ENCODE results near the gene MAVS.

The MAVS gene

DNA sequence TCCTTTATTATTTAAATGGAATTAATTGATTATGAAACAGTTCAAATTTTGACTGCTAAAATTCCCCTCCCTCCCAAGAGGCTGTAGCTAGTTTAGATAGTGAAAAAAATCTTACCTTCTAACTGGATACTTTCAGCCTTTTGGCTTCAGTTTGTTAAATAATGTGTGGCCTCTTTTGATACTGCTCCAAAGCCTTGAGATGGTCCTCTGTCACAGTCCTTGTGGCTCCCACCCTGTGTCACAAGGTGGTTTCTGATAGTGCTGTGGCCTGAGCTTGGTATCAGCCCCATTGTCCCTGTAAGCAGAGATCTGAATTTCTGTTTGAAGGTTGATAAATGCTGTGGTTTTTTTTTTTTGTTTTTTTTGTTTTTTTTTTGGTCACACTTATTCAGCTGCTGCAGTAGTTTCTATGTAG is 63.3 kb downstream of the MAVS start:
- no peak for DNase-seq (ENCODE audit: extremely low spot score)
- ChIA-PET CTCF (interaction anchor here (0.6 to 0.7 kb wide), 2 partner anchors 159 to 175 kb away, joined by 3 read pairs; no protein-coding TSS in a partner anchor), POLR2A (interaction anchor here (0.6 kb wide), 1 partner anchor 22 kb away, joined by 4 read pairs; no protein-coding TSS in a partner anchor)
- TF ChIP-seq, protein P1, sequence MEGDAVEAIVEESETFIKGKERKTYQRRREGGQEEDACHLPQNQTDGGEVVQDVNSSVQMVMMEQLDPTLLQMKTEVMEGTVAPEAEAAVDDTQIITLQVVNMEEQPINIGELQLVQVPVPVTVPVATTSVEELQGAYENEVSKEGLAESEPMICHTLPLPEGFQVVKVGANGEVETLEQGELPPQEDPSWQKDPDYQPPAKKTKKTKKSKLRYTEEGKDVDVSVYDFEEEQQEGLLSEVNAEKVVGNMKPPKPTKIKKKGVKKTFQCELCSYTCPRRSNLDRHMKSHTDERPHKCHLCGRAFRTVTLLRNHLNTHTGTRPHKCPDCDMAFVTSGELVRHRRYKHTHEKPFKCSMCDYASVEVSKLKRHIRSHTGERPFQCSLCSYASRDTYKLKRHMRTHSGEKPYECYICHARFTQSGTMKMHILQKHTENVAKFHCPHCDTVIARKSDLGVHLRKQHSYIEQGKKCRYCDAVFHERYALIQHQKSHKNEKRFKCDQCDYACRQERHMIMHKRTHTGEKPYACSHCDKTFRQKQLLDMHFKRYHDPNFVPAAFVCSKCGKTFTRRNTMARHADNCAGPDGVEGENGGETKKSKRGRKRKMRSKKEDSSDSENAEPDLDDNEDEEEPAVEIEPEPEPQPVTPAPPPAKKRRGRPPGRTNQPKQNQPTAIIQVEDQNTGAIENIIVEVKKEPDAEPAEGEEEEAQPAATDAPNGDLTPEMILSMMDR (IDR thresholded peaks at IDR 0.05; ENCODE audit: control extremely low read depth, extremely low read depth, low read depth, missing control alignments), result no peak

DNA sequence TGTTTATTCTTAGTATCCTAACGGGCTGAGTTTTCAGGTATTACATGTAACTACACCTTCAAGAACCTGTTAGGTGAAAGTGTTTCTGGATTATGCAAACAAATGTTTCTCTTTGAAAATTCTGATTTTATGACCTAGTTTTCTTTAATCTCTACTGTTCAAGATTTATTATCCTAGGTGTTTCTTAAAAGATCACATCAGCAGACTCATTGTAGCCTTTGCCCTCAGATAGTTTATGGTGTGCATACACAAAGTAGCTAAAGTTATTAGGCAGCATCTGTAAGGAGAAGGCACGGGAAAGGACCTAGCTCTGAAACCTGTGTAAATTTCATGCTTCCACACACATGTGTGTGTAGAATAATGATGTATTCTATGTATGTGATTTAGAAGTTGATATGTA is 64.2 kb downstream of the MAVS start:
- DNase-seq (ENCODE audit: extremely low spot score), result no peak
- TF ChIP-seq, protein P1 (IDR thresholded peaks at IDR 0.05; ENCODE audit: control extremely low read depth, extremely low read depth, low read depth, missing control alignments), result no peak
- ChIA-PET CTCF (interaction anchor here (1.1 kb wide), 1 partner anchor 11 kb away, joined by 3 read pairs; no protein-coding TSS in a partner anchor), POLR2A (interaction anchor here (1.6 kb wide), 1 partner anchor 17 kb away, joined by 3 read pairs; no protein-coding TSS in a partner anchor)

- TF ChIP-seq, protein P1 (IDR thresholded peaks at IDR 0.05; ENCODE audit: control extremely low read depth, extremely low read depth, low read depth, missing control alignments), result no peak
- ChIA-PET POLR2A (interaction anchor here (1.6 kb wide), 1 partner anchor 18 kb away, joined by 3 read pairs; no protein-coding TSS in a partner anchor), CTCF (no interaction called here)
- DNase-seq (ENCODE audit: extremely low spot score), result no peak
Measured at GRCh38 chr20:3911956-3912355, 65.3 kb downstream of the MAVS start.

DNA sequence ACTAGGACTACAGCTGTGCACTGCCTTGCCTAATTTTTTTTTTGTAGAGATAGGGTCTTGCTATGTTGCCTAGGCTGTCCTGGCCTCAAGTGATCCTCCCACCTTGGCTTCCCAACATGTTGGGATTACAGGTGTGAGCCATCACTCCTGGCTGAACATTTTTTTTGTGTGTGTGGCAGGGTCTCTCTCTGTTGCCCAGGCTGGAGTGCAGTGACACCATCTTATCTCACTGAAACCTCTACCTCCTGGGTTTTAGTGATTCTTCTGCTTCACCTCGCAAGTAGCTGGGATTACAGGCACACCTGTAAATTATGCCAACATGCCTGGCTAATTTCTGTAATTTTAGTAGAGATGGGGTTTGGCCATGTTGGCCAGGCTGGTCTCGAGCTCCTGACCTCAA is 67.8 kb downstream of the MAVS start:
- POLR2A ChIA-PET, result no interaction called here
- TF ChIP-seq, protein P1 (IDR thresholded peaks at IDR 0.05; ENCODE audit: control extremely low read depth, extremely low read depth, low read depth, missing control alignments), result no peak
- DNase-seq (ENCODE audit: extremely low spot score), result no peak
- CTCF ChIA-PET, result no interaction called here

DNA sequence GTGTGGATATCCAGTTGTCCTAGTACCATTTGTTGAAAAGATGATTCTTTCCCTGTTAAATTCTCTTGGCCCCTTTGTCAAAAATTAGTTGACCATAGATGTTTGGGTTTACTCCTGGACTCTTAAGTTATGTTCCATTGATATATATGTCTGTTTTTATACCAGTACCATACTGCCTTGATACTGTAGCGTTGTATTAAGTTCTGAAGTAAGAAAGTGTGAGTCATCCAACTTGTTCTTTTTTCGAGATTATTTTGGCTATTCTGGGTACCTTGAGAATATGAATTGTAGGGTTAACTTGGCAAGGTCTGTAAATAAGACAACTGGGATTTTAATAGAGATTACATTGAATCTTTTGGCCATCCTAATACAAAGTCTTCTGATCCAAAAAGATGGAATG is 69.1 kb downstream of the MAVS start:
- no peak for DNase-seq (ENCODE audit: extremely low spot score)
- ChIA-PET POLR2A (no interaction called here), CTCF (interaction anchor here (1.0 kb wide), 1 partner anchor 15 kb away, joined by 4 read pairs; no protein-coding TSS in a partner anchor)
- TF ChIP-seq, protein P1 (IDR thresholded peaks at IDR 0.05; ENCODE audit: control extremely low read depth, extremely low read depth, low read depth, missing control alignments), result no peak

DNA sequence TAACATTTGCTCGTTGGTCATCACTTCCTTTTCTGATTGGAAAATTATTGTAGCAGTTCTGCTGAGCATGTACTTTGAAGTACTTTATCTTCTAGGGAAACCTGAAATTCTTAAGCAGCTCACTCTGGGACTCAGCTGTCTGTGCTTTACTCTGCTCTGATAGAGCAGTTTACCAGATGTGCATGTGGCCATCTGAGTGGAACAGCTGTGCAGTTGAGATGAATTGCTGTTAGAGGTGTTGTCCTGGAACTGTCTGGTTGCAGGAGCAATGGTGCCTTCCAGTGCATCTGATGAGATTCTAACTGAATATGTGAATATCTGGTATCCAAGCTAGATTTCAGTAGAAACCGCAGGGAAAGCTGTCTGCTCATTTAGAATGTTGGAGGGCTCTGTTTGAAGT is 69.7 kb downstream of the MAVS start:
- no peak for DNase-seq (ENCODE audit: extremely low spot score)
- TF ChIP-seq, protein P1 (IDR thresholded peaks at IDR 0.05; ENCODE audit: control extremely low read depth, extremely low read depth, low read depth, missing control alignments), result no peak
- ChIA-PET POLR2A (no interaction called here), CTCF (interaction anchor here (2.6 kb wide), 1 partner anchor 14 kb away, joined by 10 read pairs; no protein-coding TSS in a partner anchor)

Measured in GM10248 (cell line).